ENCODE results near the gene PTPRE. TPM values are rescaled to one million over a fixed set of nuclear protein-coding genes. Genes with fewer than 3 reads are reported as not detected.

The PTPRE gene
- total and polyA plus RNA-seq, 4 donors = 1.5 to 12.5 (median 3.7) TPM

DNA sequence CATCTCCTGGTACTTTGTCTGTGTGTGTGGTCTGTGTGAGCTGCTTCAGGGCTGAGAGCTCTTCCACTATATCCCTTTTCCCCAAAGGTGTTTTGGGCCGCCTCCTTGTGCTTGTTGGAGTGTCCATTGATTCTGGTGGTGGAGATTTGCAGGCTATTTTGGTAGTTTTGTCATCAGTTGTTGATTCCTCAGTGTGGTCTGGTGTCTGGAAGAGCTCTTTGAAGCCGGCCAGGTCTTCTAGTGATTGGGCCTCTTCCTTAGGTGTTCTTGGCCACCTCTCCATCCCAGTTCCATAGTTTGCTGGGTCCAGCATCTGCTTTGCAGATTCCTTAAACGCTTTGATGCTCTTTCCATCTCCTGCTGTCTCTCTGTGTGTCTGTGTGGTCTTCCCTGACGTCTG lies 198.5 kb downstream of the PTPRE start (continued):
- no peak for TF ChIP-seq YY1 (IDR thresholded peaks at IDR 0.05)
- no peak for TF ChIP-seq HNF4A (conservative IDR thresholded peaks at IDR 0.05)
- no peak for TF ChIP-seq NR2F2 (IDR thresholded peaks at IDR 0.05)
- no peak for TF ChIP-seq GABPA (IDR thresholded peaks at IDR 0.05 in 1 of 2, conservative IDR thresholded peaks at IDR 0.05 in 1 of 2)
- TF ChIP-seq FOXA2 (IDR thresholded peaks at IDR 0.05) = no peak
- TF ChIP-seq, protein P1, sequence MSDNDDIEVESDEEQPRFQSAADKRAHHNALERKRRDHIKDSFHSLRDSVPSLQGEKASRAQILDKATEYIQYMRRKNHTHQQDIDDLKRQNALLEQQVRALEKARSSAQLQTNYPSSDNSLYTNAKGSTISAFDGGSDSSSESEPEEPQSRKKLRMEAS (IDR thresholded peaks at IDR 0.05) = no peak
- TF ChIP-seq, protein P2, sequence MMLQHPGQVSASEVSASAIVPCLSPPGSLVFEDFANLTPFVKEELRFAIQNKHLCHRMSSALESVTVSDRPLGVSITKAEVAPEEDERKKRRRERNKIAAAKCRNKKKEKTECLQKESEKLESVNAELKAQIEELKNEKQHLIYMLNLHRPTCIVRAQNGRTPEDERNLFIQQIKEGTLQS (IDR thresholded peaks at IDR 0.05) = no peak

DNA sequence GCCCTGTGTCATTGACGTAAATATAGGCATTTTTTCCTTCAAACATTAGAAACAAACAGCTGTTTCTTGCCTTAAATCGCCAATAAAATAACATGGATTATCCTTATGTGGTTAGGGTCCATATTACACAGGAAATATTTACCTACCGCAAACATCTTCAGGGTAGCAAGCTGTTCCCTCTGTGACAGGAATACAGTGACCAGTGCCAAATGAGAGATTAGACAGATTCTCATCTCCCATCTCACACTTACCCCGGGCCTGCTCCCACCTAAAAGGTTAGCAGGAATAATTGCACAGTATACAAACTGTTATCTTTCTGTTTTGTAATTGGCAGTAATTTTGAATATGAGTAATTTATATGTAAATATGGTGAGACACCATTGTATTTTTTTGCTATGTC lies 202.8 kb downstream of the PTPRE start:
- H3K9ac ChIP-seq (ENCODE audit: low read depth in 1 of 2, low read length in 2 of 2) = no peak overlapping the region
- no peaks in the 10 kb centered on the region for H3K4me1 ChIP-seq (ENCODE audit: control insufficient read depth in 4 of 4, insufficient read depth in 4 of 4, low read length in 3 of 4)
- H3K27ac ChIP-seq (ENCODE audit: low read depth in 1 of 2, low read length in 2 of 2) = no peak overlapping the region
- WGBS = 98% methylated on average over 4 of the region's 4 CpGs
- no peaks in the 10 kb centered on the region for H3K27me3 ChIP-seq (ENCODE audit: control insufficient read depth in 4 of 4, insufficient read depth in 4 of 4, low read length in 3 of 4)
- no peaks in the 10 kb centered on the region for H3K9me3 ChIP-seq (ENCODE audit: control insufficient read depth in 4 of 4, low read length in 3 of 4)
- no peak for DNase-seq (ENCODE audit: low spot score)
- TF ChIP-seq, protein P3, sequence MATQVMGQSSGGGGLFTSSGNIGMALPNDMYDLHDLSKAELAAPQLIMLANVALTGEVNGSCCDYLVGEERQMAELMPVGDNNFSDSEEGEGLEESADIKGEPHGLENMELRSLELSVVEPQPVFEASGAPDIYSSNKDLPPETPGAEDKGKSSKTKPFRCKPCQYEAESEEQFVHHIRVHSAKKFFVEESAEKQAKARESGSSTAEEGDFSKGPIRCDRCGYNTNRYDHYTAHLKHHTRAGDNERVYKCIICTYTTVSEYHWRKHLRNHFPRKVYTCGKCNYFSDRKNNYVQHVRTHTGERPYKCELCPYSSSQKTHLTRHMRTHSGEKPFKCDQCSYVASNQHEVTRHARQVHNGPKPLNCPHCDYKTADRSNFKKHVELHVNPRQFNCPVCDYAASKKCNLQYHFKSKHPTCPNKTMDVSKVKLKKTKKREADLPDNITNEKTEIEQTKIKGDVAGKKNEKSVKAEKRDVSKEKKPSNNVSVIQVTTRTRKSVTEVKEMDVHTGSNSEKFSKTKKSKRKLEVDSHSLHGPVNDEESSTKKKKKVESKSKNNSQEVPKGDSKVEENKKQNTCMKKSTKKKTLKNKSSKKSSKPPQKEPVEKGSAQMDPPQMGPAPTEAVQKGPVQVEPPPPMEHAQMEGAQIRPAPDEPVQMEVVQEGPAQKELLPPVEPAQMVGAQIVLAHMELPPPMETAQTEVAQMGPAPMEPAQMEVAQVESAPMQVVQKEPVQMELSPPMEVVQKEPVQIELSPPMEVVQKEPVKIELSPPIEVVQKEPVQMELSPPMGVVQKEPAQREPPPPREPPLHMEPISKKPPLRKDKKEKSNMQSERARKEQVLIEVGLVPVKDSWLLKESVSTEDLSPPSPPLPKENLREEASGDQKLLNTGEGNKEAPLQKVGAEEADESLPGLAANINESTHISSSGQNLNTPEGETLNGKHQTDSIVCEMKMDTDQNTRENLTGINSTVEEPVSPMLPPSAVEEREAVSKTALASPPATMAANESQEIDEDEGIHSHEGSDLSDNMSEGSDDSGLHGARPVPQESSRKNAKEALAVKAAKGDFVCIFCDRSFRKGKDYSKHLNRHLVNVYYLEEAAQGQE (IDR thresholded peaks at IDR 0.05) = no peak
- TF ChIP-seq NR2F2 (IDR thresholded peaks at IDR 0.05) (no peak), SP1 (IDR thresholded peaks at IDR 0.05) (no peak), RAD21 (IDR thresholded peaks at IDR 0.05) (no peak), RXRA (IDR thresholded peaks at IDR 0.05) (no peak), EGR1 (IDR thresholded peaks at IDR 0.05; ENCODE audit: low read depth in 2 of 2) (no peak), GABPA (IDR thresholded peaks at IDR 0.05 in 1 of 2, conservative IDR thresholded peaks at IDR 0.05 in 1 of 2) (no peak), HNF4A (conservative IDR thresholded peaks at IDR 0.05) (no peak), YY1 (IDR thresholded peaks at IDR 0.05) (no peak), FOXA1 (IDR thresholded peaks at IDR 0.05) (no peak), JUND (IDR thresholded peaks at IDR 0.05) (no peak)
- TF ChIP-seq, protein P4, sequence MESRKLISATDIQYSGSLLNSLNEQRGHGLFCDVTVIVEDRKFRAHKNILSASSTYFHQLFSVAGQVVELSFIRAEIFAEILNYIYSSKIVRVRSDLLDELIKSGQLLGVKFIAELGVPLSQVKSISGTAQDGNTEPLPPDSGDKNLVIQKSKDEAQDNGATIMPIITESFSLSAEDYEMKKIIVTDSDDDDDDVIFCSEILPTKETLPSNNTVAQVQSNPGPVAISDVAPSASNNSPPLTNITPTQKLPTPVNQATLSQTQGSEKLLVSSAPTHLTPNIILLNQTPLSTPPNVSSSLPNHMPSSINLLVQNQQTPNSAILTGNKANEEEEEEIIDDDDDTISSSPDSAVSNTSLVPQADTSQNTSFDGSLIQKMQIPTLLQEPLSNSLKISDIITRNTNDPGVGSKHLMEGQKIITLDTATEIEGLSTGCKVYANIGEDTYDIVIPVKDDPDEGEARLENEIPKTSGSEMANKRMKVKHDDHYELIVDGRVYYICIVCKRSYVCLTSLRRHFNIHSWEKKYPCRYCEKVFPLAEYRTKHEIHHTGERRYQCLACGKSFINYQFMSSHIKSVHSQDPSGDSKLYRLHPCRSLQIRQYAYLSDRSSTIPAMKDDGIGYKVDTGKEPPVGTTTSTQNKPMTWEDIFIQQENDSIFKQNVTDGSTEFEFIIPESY (IDR thresholded peaks at IDR 0.05) = no peak
- TF ChIP-seq, protein P5, sequence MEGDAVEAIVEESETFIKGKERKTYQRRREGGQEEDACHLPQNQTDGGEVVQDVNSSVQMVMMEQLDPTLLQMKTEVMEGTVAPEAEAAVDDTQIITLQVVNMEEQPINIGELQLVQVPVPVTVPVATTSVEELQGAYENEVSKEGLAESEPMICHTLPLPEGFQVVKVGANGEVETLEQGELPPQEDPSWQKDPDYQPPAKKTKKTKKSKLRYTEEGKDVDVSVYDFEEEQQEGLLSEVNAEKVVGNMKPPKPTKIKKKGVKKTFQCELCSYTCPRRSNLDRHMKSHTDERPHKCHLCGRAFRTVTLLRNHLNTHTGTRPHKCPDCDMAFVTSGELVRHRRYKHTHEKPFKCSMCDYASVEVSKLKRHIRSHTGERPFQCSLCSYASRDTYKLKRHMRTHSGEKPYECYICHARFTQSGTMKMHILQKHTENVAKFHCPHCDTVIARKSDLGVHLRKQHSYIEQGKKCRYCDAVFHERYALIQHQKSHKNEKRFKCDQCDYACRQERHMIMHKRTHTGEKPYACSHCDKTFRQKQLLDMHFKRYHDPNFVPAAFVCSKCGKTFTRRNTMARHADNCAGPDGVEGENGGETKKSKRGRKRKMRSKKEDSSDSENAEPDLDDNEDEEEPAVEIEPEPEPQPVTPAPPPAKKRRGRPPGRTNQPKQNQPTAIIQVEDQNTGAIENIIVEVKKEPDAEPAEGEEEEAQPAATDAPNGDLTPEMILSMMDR (IDR thresholded peaks at IDR 0.05; ENCODE audit: low read depth, low read length, missing input control) = no peak
- TF ChIP-seq, protein P2 (IDR thresholded peaks at IDR 0.05) = no peak
- no peaks in the 10 kb centered on the region for H3K36me3 ChIP-seq (ENCODE audit: control insufficient read depth in 4 of 4, insufficient read depth in 3 of 4, low read depth in 1 of 4, low read length in 3 of 4)
- no peak overlapping the region for H3K4me3 ChIP-seq (ENCODE audit: low read depth in 1 of 3, low read length in 3 of 3)

All from liver (tissue), 9 donors.